GM15510 (cell line): ENCODE data around the gene HID1.

Experiments
- POLR2A ChIP-seq: IDR thresholded peaks from 3 replicates; pipeline ENCODE4 v1.6.1; 2011; ENCODE audit warnings: borderline replicate concordance; ENCODE audit not compliant: insufficient read length; ENCODE audit errors: extremely low read depth

The HID1 gene

DNA sequence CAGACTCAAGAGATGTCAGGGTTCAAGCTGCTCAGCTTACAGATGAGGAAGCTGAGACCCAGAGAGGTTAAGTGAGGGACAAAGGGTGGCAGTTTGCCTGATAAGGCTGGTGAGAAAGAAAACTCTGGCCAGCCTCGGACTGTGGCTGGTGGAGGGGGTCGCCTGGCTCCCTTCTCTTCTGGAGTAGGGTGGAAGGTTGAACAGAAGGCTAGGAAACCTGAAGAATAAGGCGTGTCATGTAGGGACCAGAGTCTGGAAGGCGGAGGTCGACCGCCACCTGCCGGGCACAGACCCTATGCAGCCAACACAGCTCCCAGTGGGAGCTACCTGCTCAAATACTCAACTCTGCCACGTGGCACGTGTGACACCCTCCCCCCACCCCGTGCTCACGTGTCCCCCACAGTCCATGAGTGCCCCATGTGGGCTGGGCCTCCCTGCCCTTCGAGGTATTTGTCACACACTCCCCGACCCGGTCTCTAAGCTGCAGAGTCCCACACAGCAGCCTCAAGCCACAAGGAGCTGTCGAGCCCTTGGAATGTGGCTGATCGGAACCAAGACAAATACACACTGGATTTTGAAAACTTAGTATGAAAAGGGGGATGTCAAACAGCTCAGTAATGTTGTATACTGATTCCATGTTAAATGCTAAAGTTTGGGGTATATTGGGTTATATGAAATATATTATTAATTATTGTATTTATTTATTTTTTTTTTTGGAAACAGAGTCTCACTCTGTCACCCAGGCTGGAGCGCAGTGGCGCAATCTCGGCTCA is 11.8 kb downstream of the HID1 start:
- no peak for TF ChIP-seq POLR2A

DNA sequence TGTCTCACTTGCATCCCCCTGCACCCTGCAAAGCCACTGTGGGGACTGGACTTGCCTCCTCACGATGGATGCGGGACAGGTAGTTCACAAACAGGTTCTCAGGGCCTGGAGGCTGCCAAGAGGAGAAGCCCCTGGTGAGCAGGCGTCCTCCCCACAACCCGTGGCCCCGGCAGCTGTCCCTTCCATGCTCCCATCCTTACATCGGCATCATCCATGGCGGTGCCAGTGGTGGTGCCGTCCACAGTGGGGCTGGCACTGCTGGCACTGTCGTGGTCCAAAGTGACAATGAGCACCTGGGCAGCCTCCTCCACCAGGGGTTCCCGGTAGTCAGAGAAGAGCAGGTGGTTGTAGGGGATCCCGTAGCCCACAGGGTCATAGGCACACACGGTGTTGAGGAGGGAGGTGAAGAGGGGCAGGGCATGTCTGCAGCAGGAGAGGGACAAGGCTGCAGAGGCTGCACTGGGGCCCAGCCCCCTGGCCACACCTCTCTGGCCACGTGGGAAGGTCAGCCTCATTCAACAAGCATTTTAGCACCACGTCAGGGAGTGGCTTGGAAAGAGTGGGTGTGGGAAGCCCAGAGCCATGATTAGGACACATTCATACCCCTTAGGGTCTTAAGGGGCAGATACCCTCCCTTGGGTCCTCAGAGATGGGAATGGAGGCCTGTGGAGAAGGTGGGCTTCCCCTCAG is 12.6 kb downstream of the HID1 start:
- no peak for TF ChIP-seq POLR2A

DNA sequence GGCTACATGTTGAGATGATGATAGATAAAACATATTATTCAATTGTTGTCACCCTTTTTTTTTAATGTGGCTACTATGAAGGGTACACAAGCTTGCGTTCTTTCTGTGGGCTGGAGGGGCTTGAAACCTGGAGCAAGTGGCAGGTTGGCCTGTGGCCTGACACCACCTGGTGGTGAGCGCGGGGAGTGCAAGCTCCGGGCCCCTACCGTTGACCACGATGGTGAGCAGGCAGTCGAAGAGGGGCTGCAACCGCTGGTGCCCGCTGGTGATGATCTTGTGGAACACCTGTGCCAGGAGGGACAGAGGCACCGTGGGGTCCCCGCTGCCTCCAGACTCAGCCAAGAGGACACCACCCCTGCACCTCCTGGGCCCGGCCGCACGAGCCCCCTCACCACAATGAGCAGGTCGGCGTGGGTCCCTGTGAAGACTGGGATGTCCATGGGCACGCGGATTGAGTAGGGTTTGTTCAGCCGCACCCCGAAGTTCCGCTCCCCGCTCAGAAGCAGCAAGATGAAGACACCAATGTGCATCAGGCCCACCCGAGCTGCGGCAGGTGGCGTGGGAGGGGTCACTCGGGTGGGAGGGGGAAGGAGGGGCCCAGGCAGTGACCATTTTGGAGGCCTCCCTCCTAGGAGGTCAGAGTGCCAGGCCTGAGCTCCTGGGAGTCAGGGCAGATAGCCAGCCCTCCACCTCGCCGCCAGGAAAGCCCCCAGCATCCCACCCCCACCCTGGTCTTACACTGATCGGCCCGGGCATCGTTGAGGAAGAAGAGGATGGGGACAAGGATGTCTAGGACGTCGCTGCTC is 14.4 kb downstream of the HID1 start:
- TF ChIP-seq POLR2A = no peak

DNA sequence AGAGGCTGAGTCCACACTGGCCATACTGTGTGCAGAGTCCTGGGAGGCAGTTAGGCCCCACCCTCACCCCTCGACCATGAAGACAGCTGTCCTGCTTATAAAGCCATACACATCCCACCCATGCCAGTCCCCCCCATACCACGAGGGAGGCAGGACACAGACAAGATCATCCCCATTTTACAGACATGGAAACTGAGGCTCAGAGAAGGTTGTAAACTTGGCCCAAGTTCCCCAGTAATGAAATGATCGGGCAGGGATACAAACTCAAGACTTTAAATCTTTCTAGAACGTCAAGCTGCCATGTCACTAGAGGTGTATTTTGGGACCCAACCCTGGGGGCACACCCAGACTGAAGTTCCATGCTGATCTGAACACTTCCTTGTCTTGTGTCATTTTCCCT is 16.5 kb downstream of the HID1 start:
- TF ChIP-seq POLR2A = no peak

DNA sequence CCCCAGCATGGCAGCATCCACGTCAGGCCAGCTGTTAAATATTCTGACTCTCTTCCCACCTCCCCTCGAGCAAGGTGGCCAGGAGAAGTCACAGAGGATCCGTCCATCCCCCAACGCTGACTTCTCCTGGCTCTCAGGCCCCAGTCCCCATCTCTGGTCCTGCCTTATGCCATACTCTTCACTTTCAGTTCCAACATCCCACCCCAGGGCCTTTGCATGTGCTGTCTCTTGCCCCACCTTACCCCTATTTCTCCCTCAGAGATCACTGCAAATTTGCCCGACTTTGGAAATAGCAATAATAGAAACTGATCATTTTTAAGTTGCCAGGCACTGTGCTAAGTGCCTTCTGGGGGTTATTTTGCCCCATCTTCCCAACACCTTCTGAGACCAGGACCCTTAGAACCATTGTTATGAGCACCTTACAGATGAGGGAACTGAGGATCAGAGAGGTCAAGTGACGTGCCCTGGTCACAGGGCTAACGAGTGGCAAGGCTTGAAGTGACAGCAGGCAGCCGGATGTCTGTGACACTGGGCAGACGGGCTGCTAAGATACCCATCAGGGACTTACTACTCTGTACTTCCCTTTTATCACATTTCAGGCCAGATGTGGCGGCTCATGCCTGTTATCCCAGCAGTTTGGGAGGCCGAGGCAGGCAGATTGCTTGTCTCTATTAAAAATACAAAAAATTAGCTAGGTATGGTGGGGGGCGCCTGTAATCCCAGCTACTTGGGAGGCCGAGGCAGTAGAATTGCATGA is 17.7 kb downstream of the HID1 start:
- TF ChIP-seq POLR2A = no peak

DNA sequence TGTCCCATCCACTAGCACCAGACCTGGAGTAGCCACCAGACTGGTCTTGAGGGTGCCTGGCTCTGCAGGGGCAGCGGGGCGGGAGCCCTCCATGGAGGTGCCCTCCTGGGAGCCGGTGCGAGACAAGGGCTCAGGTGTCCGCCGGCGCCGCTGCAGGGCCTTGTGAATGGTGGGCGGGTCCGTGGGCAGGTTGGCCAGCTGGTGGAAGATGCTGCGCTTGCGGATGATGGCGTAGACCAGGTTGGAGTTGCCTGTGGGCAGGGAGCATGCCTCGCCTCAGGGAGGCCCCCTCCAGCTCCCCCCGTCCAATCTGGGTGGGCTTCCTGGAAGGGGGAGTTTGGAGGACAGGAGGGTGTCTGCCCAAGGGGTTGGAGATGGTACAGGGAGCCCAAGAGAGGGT is 18.4 kb downstream of the HID1 start:
- no peak for TF ChIP-seq POLR2A

DNA sequence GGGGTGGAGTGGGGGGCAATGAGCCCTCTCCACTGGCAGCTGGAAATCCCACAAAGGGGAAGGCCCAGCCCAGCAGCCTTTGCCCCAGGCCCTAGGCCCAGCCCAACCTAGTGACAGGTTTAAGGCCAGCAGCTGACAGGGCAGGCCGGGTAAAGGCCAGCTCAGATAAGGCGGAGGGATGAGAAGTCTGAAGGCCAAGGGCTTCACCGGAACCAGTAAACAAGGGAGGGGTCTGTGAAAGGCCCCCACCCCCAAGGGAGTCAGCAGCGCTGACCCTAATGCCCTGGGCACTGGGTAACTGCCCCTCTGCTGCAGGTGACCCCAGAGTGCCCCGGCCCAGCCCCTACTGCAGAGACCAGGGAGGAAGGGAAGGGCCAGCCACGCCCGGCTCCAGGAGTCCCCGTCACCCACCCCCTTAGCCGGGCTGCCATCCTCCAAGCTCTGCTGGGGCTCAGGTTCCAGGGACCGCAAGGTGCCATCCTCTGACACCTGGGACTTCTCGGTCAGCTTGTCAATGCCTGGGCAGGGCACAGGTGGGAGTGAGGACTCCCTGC is 19.3 kb downstream of the HID1 start:
- TF ChIP-seq POLR2A = no peak

DNA sequence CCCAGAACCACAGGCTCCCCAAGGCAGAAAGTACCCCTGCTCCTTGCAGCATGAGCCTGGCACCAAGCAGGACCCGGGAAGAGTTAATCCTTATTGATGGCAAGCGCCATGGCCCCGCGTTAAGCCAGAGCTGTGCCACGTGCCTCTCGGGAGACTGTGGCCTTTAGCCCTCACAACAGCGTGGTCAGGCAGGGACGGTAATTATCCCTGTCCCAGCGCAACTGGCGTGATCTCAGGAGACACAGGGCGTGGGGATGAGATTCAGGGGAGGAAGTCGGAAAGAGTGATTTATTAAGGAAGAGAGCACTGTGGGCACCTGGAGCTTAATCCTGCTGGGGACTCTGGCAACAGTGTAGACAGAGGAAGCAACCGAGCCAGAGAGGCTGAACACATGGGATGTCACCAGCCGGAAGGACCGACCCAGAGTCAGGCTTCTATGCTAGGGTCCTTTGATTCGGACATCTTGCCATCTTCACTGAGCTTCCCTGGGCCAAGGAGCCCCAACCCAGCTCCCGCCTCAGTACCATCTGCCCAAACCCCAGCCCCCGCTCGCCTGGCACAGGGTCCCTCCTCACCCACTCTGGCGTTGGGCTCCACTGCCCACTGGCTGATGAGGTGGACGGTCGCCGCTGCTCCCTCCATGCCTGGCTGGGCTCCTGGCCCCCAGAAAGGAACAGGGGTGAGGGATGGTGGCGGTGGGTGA is 20.0 kb downstream of the HID1 start:
- no peak for TF ChIP-seq POLR2A

DNA sequence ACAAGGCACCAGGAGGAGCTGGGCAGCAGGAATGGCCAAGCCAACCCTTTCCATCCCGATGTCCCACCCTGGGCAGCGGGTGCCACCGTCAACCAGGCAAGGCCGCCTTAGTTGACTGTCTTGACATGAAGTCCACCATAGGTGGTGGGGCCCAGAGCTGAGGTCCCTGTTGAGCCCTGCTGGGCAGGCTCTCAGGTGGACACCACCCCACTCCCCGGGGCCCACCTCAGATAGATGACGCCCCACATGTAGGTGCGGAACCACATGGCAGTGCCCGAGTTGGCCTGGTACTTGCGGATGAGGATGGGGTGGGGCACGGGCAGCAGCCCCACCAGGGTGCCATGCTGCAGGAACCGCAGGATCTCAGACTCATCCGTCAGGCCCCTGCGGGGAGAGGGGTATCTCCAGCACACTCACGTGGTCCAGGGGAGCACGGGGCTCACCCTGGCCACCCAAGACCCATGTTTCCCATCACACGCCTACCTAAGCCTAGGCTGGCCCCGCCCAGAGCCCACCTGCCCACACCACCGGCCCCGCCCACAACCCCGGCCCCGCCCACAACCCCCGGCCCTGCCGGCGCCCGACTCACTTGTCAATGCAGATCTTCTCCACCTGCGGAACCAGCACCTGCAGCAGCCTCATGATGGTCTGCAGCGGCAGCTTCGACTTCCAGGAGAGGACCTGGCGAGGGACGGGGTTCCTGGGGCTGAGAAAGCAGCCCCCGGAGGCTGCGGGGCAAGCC is 20.7 kb downstream of the HID1 start:
- no peak for TF ChIP-seq POLR2A

DNA sequence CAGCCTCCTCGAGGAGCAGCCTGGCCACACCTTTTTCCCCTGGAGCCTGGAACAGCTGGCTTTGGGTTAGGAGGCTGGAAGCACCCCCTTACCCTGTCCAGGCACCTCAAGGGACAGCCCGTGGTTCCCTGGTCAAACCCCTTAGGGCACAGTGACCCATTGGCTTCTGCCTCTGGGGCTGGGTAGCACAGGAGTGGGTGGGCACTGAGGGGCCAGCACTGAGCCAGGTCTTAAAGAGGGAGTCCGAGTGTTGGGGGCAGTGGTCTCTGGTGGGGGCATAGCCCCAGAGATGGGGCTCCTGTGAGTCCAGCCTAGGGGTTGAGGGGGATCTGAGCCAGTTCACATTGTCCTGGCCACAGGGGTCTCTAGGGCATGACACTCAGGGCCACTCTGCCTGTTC is 21.5 kb downstream of the HID1 start:
- no peak for TF ChIP-seq POLR2A

DNA sequence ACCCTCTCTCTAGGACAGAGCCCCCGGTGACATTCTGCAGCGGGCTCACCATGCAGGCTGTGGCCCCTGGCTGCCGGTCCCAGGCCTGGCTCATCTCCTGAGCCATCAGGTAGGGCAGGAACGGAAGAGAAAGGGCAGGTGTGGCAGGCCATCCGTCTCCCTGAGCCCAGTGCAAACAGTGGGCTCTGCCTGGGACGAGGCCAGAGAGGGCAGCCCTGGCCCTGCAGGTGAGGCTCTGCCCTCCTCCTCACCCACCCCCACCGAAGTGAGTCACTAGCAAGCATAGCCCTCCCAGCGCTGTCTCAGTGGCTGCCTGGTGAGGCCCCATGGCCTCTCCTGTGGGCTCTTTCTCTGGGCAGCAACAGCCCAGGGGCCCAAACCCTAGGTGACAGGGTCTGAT is 22.4 kb downstream of the HID1 start:
- no peak for TF ChIP-seq POLR2A

DNA sequence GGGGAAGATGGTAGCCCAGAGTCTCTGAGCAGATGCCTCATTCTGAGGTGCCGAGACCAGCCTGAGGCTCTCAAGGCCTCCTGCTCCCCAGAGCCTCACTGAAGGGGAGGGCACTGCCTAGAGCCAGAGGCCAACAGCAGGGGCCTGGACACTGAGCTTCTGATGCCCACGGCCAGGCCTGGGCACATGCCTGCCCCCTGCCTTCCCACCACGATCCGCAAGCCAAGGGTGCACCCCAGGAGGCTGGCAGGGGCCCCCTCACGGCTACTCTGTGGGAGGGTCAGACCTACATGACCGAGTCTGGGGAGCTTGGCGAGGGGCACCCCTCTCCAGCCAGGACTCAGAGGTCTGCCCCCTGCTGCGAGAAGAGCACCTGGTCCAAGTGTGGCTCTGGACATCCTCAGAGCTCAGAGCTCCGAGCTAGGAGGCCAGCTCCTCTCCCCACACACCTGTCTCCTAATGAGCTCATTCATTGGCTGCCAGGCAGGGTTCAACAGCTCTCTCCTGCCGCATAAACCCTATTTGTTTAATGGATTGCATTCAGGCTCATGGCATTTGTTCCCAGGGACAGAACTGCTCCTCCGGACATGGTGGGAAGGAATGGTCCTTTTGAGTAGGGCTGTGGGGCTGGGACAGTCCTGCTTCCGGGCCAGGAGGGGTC is 23.0 kb downstream of the HID1 start:
- TF ChIP-seq POLR2A = no peak
